T-helper 2 cell treated with Interferon-gamma antibody and Interleukin-4, amounts not matched to agents 5 μg/mL and 100 μg/mL, for 36 hours (primary cell): ENCODE measurements around the gene CAMTA1.
"Not testable (repeated sequence)": the region's sequence is repeated elsewhere in the genome, so short reads cannot be mapped to it uniquely, and the experiment has no call there.

Source experiments
- DNase-seq: peaks from one replicate; pipeline ENCODE4 v3.0.0; 2021; ENCODE audit warnings: low spot score
- H3K27ac Mint-ChIP-seq: one replicate; pipeline ENCODE4 v1.8.0; 2021; ENCODE audit warnings: mild to moderate bottlenecking, mixed read lengths
- H3K27me3 Mint-ChIP-seq: one replicate; pipeline ENCODE4 v1.8.0; 2021; ENCODE audit warnings: low read depth, mixed read lengths
- H3K36me3 Mint-ChIP-seq: one replicate; pipeline ENCODE4 v1.8.0; 2021; ENCODE audit warnings: low read depth, mixed read lengths
- H3K4me1 Mint-ChIP-seq: one replicate; pipeline ENCODE4 v1.8.0; 2021; ENCODE audit warnings: low read depth, mixed read lengths
- H3K4me3 Mint-ChIP-seq: one replicate; pipeline ENCODE4 v1.8.0; 2022; ENCODE audit warnings: mild to moderate bottlenecking, moderate library complexity, mixed read lengths
- H3K9me3 Mint-ChIP-seq: one replicate; pipeline ENCODE4 v1.8.0; 2021; ENCODE audit warnings: mixed read lengths

The CAMTA1 gene

GRCh38 chr1:7783826-7784491 is 998.7 kb downstream of the CAMTA1 start, which contains the start of gene PER3:
TSS of gene PER3 (plus strand) at chr1:7784291. CDS start at chr1:7784878, 587 bp downstream.
- H3K36me3 Mint-ChIP-seq: peaks cover 9% of the 10 kb centered on the region
- no peak within 1 kb of the TSS for H3K27ac Mint-ChIP-seq
- H3K4me1 Mint-ChIP-seq: peaks cover 16% of the 10 kb centered on the region
- peak within 1 kb of the TSS; percentile 60 for H3K4me3 Mint-ChIP-seq
- H3K27me3 Mint-ChIP-seq: peaks cover 15% of the 10 kb centered on the region
- DNase-seq: peak; percentile 91
- H3K9me3 Mint-ChIP-seq: no peaks in the 10 kb centered on the region

- Mint-ChIP-seq H3K4me3 (peak overlapping the region; percentile 27), H3K27ac (no peak overlapping the region), H3K9me3 (no peaks in the 10 kb centered on the region), H3K27me3 (peaks cover 15% of the 10 kb centered on the region), H3K36me3 (peaks cover 9% of the 10 kb centered on the region), H3K4me1 (peaks cover 16% of the 10 kb centered on the region)
- no peak for DNase-seq
Observed at GRCh38 chr1:7784492-7785071, 999.3 kb downstream of the CAMTA1 start.

- H3K4me1 Mint-ChIP-seq: peaks cover 16% of the 10 kb centered on the region
- DNase-seq: no peak
- peaks cover 15% of the 10 kb centered on the region for H3K27me3 Mint-ChIP-seq
- H3K4me3 Mint-ChIP-seq: peak overlapping the region; percentile 27
- peaks cover 7% of the 10 kb centered on the region for H3K36me3 Mint-ChIP-seq
- H3K27ac Mint-ChIP-seq: no peak overlapping the region
- peaks cover 5% of the 10 kb centered on the region for H3K9me3 Mint-ChIP-seq
Observed at GRCh38 chr1:7785108-7785507, 999.9 kb downstream of the CAMTA1 start.

DNA sequence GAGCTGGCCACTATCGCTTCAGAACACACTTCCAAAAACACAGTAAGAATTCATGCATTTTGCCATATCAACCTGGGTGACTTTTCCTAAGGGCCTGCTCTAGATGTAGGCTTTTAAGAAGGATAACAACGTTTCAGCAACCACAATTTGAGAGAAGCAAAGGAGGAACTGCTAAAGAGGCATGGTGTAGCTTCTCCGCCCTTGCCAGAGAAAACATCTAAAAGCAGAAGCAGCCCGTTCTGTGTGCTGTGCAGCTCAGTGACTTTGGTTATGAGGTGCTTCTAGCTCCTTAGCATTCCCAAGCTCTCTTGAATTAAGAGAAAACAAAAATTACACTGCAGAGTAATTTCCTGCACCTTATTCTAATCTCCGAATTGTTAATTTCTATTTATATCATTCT is 1001.5 kb downstream of the CAMTA1 start:
- H3K4me3 Mint-ChIP-seq: no peak overlapping the region
- peaks cover 11% of the 10 kb centered on the region for H3K4me1 Mint-ChIP-seq
- no peak for DNase-seq
- no peaks in the 10 kb centered on the region for H3K36me3 Mint-ChIP-seq
- no peak overlapping the region for H3K27ac Mint-ChIP-seq
- H3K27me3 Mint-ChIP-seq: peaks cover 15% of the 10 kb centered on the region
- H3K9me3 Mint-ChIP-seq: peaks cover 20% of the 10 kb centered on the region

- Mint-ChIP-seq H3K27ac (no peak overlapping the region), H3K4me1 (no peaks in the 10 kb centered on the region), H3K36me3 (no peaks in the 10 kb centered on the region), H3K27me3 (peaks cover 15% of the 10 kb centered on the region), H3K4me3 (no peak overlapping the region), H3K9me3 (peaks cover 29% of the 10 kb centered on the region)
- DNase-seq: no peak
Observed at GRCh38 chr1:7789828-7790227, 1004.6 kb downstream of the CAMTA1 start.

- peaks cover 29% of the 10 kb centered on the region for H3K9me3 Mint-ChIP-seq
- not testable (repeated sequence) for H3K27me3 Mint-ChIP-seq, H3K4me1 Mint-ChIP-seq, H3K4me3 Mint-ChIP-seq, DNase-seq, H3K36me3 Mint-ChIP-seq, H3K27ac Mint-ChIP-seq
Observed at GRCh38 chr1:7791027-7791426, 1005.8 kb downstream of the CAMTA1 start.

DNA sequence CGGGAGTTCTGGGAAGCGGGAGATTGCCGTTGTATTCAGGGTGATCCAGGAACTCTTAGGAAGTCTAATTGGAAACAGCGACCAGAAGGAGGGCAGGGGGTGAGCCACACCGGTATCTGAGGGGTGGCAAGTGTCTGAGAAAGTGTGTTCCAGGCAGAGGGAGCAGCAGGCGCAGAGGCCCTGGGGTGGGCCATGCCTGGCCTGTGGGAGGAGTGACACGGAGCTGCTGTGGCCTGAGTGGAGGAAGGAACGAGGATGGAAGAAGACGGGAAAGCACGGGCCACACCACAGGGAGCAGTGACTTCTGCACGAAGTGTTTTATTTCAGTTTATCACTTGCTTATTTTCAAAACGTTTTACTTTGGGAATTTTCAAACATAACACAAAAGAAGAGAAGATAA is 1010.2 kb downstream of the CAMTA1 start:
- H3K27me3 Mint-ChIP-seq: no peaks in the 10 kb centered on the region
- no peak for DNase-seq
- H3K4me1 Mint-ChIP-seq: no peaks in the 10 kb centered on the region
- H3K27ac Mint-ChIP-seq: no peak overlapping the region
- H3K4me3 Mint-ChIP-seq: no peak overlapping the region
- no peaks in the 10 kb centered on the region for H3K36me3 Mint-ChIP-seq
- H3K9me3 Mint-ChIP-seq: peaks cover 21% of the 10 kb centered on the region

GRCh38 chr1:7805460-7805859 is 1020.2 kb downstream of the CAMTA1 start:
- no peak for DNase-seq
- H3K4me1 Mint-ChIP-seq: no peaks in the 10 kb centered on the region
- H3K27me3 Mint-ChIP-seq: no peaks in the 10 kb centered on the region
- no peaks in the 10 kb centered on the region for H3K9me3 Mint-ChIP-seq
- H3K4me3 Mint-ChIP-seq: no peak overlapping the region
- H3K27ac Mint-ChIP-seq: no peak overlapping the region
- no peaks in the 10 kb centered on the region for H3K36me3 Mint-ChIP-seq

- no peaks in the 10 kb centered on the region for H3K27me3 Mint-ChIP-seq
- peaks cover 6% of the 10 kb centered on the region for H3K9me3 Mint-ChIP-seq
- H3K4me3 Mint-ChIP-seq: no peak overlapping the region
- no peaks in the 10 kb centered on the region for H3K4me1 Mint-ChIP-seq
- no peak for DNase-seq
- H3K27ac Mint-ChIP-seq: no peak overlapping the region
- H3K36me3 Mint-ChIP-seq: peaks cover 5% of the 10 kb centered on the region
Observed at GRCh38 chr1:7808253-7808844, 1023.1 kb downstream of the CAMTA1 start.

- H3K9me3 Mint-ChIP-seq: peaks cover 18% of the 10 kb centered on the region
- H3K27me3 Mint-ChIP-seq: no peaks in the 10 kb centered on the region
- H3K4me1 Mint-ChIP-seq: no peaks in the 10 kb centered on the region
- H3K27ac Mint-ChIP-seq: no peak overlapping the region
- no peak for DNase-seq
- no peak overlapping the region for H3K4me3 Mint-ChIP-seq
- H3K36me3 Mint-ChIP-seq: peaks cover 8% of the 10 kb centered on the region
Observed at GRCh38 chr1:7809742-7810141, 1024.5 kb downstream of the CAMTA1 start.

GRCh38 chr1:7810395-7810794 is 1025.1 kb downstream of the CAMTA1 start:
- no peak overlapping the region for H3K27ac Mint-ChIP-seq
- H3K4me3 Mint-ChIP-seq: no peak overlapping the region
- DNase-seq: peak; percentile 30
- H3K36me3 Mint-ChIP-seq: peaks cover 8% of the 10 kb centered on the region
- no peaks in the 10 kb centered on the region for H3K27me3 Mint-ChIP-seq
- no peaks in the 10 kb centered on the region for H3K4me1 Mint-ChIP-seq
- peaks cover 22% of the 10 kb centered on the region for H3K9me3 Mint-ChIP-seq

GRCh38 chr1:7811476-7811875 is 1026.2 kb downstream of the CAMTA1 start:
- Mint-ChIP-seq H3K36me3 (peaks cover 8% of the 10 kb centered on the region), H3K27me3 (no peaks in the 10 kb centered on the region), H3K27ac (no peak overlapping the region), H3K4me1 (no peaks in the 10 kb centered on the region), H3K4me3 (no peak overlapping the region), H3K9me3 (peaks cover 22% of the 10 kb centered on the region)
- DNase-seq: no peak

DNA sequence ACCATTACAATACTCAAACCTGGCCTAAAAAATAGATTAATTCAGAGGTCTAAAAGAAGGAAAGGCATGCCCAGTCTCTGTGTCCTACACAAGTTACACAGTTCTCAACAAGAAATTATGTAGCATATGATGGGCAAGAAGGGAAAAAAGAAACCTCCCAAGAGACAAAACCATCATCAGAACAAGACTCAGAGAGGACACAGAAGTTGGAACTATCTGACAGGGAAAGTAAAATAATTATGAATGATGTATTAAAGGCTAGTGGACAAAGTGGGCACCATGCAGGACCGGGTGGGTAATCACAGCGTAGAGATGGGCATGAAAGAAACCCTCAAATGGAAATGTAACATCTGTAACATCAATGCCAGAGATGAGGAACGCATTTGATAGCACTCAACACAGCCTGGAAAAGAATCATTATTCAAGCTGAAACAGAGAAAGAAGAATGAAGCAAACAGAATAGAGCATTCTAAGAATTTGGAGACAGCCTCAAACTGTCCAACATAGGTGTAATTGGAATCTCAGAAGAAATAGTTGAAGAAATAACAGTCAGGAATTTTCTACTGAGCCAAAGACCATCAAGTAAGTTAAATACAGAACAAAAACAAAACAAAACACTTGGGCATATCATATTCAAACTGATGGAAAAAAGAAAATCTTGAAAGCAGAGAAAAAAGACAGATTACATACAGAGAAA is 1028.6 kb downstream of the CAMTA1 start:
- Mint-ChIP-seq H3K4me1 (no peaks in the 10 kb centered on the region), H3K27ac (no peak overlapping the region), H3K9me3 (peaks cover 22% of the 10 kb centered on the region), H3K4me3 (no peak overlapping the region), H3K27me3 (no peaks in the 10 kb centered on the region), H3K36me3 (peaks cover 8% of the 10 kb centered on the region)
- DNase-seq: no peak
